GM18909 (cell line): ENCODE data around the gene PDZRN3.

Experiments used
- ATAC-seq: cut with Tn5 transposase; IDR thresholded peaks from one replicate; pipeline ENCODE4 v1.9.1; 2021; ENCODE audit warnings: mild to moderate bottlenecking; ENCODE audit not compliant: unreplicated experiment, poor library complexity

PDZRN3 gene

GRCh38 chr3:73624017-73624820, 522 bp downstream of the PDZRN3 start:
- no peak for ATAC-seq

- no peak for ATAC-seq
These were observed 1.4 kb downstream of the PDZRN3 start for GRCh38 chr3:73623346-73623745.

GRCh38 chr3:73622091-73622805, 2.5 kb downstream of the PDZRN3 start:
- ATAC-seq, result no peak

- no peak for ATAC-seq
These were observed 3.4 kb downstream of the PDZRN3 start for GRCh38 chr3:73621388-73621787.

GRCh38 chr3:73618461-73618860, 6.3 kb downstream of the PDZRN3 start:
- no peak for ATAC-seq

GRCh38 chr3:73616056-73616455, 8.7 kb downstream of the PDZRN3 start:
- no peak for ATAC-seq

- ATAC-seq, result no peak
These were observed 10.3 kb downstream of the PDZRN3 start for GRCh38 chr3:73614419-73614818.

- no peak for ATAC-seq
These were observed 13.6 kb downstream of the PDZRN3 start for GRCh38 chr3:73611176-73611575.

- ATAC-seq, result no peak
These were observed 14.2 kb downstream of the PDZRN3 start for GRCh38 chr3:73610493-73610892.

GRCh38 chr3:73609655-73610054, 15.1 kb downstream of the PDZRN3 start:
- no peak for ATAC-seq

GRCh38 chr3:73609315-73609641, 15.5 kb downstream of the PDZRN3 start:
- ATAC-seq, result no peak

- ATAC-seq, result no peak
These were observed 16.1 kb downstream of the PDZRN3 start for GRCh38 chr3:73608456-73609314.

- ATAC-seq, result no peak
These were observed 18.9 kb downstream of the PDZRN3 start for GRCh38 chr3:73605861-73606260.

GRCh38 chr3:73605412-73605811, 19.3 kb downstream of the PDZRN3 start:
- ATAC-seq, result no peak

GRCh38 chr3:73604451-73604850, 20.3 kb downstream of the PDZRN3 start:
- no peak for ATAC-seq

GRCh38 chr3:73603762-73604171, 21.0 kb downstream of the PDZRN3 start:
- no peak for ATAC-seq

- no peak for ATAC-seq
These were observed 22.6 kb downstream of the PDZRN3 start for GRCh38 chr3:73602170-73602569.

- no peak for ATAC-seq
These were observed 23.3 kb downstream of the PDZRN3 start for GRCh38 chr3:73601481-73601880.

- no peak for ATAC-seq
These were observed 23.7 kb downstream of the PDZRN3 start for GRCh38 chr3:73601011-73601410.

GRCh38 chr3:73600293-73600938, 24.3 kb downstream of the PDZRN3 start:
- ATAC-seq, result no peak
